ENCODE data around the gene MACF1. TPM values are rescaled to one million over a fixed set of nuclear protein-coding genes. Genes with fewer than 3 reads are reported as not detected.
"Not testable (repeated sequence)": the region's sequence is repeated elsewhere in the genome, so short reads cannot be mapped to it uniquely, and the experiment has no call there.

Gene MACF1
- total RNA-seq, 1 experiment from 2014 or later = 190 TPM

- no peak overlapping the region for H2AK5ac ChIP-seq (ENCODE audit: insufficient read length, low read length)
- peaks cover 3% of the 10 kb centered on the region; the same call in 1 of the 2 replicates for H3K4me1 ChIP-seq (ENCODE audit: insufficient read depth, low read length)
- WGBS (ENCODE audit: extremely low coverage, insufficient read length, low lambda C conversion rate) = no CpG with 5 or more reads among the region's 14 CpGs
- Mint-ChIP-seq H3K36me3 (ENCODE audit: insufficient read depth in 1 of 3, low read depth in 3 of 3) (no peaks in the 10 kb centered on the region), H3K4me3 (no peak overlapping the region), H3K27ac (no peak overlapping the region), H3K27me3 (ENCODE audit: low read depth) (peaks cover 59% of the 10 kb centered on the region), H3K9me3 (no peaks in the 10 kb centered on the region; a peak in 1 of 5 replicates), H3K4me1 (peaks cover 9 to 12% of the 10 kb centered on the region in 2 experiments)
- TF ChIP-seq, protein P1, sequence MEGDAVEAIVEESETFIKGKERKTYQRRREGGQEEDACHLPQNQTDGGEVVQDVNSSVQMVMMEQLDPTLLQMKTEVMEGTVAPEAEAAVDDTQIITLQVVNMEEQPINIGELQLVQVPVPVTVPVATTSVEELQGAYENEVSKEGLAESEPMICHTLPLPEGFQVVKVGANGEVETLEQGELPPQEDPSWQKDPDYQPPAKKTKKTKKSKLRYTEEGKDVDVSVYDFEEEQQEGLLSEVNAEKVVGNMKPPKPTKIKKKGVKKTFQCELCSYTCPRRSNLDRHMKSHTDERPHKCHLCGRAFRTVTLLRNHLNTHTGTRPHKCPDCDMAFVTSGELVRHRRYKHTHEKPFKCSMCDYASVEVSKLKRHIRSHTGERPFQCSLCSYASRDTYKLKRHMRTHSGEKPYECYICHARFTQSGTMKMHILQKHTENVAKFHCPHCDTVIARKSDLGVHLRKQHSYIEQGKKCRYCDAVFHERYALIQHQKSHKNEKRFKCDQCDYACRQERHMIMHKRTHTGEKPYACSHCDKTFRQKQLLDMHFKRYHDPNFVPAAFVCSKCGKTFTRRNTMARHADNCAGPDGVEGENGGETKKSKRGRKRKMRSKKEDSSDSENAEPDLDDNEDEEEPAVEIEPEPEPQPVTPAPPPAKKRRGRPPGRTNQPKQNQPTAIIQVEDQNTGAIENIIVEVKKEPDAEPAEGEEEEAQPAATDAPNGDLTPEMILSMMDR (conservative IDR thresholded peaks at IDR 0.05) = no peak
- no peak overlapping the region for H3K56ac ChIP-seq (ENCODE audit: insufficient read length, low read depth, low read length)
- no peaks in the 10 kb centered on the region for H3K79me1 ChIP-seq (ENCODE audit: insufficient read depth, low read depth, low read length, poor library complexity, severe bottlenecking)
- no peak overlapping the region for H2BK5ac ChIP-seq (ENCODE audit: insufficient read length, low read length)
- no peak overlapping the region for H2BK120ac ChIP-seq (ENCODE audit: low read depth, low read length, poor library complexity, severe bottlenecking)
- H3K9ac ChIP-seq (ENCODE audit: extremely low read depth, insufficient read length, low read length) = no peak overlapping the region
- H3K18ac ChIP-seq (ENCODE audit: insufficient read length, low read depth, low read length) = no peak overlapping the region
- H3K9me3 ChIP-seq (ENCODE audit: control insufficient read depth, low read depth, low read length) = no peaks in the 10 kb centered on the region
- no peak overlapping the region for H3K4ac ChIP-seq (ENCODE audit: low read depth, low read length)
- peaks cover 12% of the 10 kb centered on the region for H3K23me2 ChIP-seq (ENCODE audit: insufficient read length, low read depth, low read length, poor library complexity, severe bottlenecking)
- H3K23ac ChIP-seq (ENCODE audit: insufficient read length, low read depth, low read length) = no peak overlapping the region
- H3K27ac ChIP-seq (ENCODE audit: insufficient read length, low read depth, low read length) = no peak overlapping the region
- no peak overlapping the region for H2BK12ac ChIP-seq (ENCODE audit: insufficient read length, low read depth, low read length)
- no peak overlapping the region for H2BK20ac ChIP-seq (ENCODE audit: low read depth, low read length, poor library complexity, severe bottlenecking)
- no peak overlapping the region for H3T11ph ChIP-seq (ENCODE audit: low read length)
- H4K5ac ChIP-seq (ENCODE audit: insufficient read length, low read depth, low read length) = no peak overlapping the region
- H4K91ac ChIP-seq (ENCODE audit: insufficient read length, low read depth, low read length) = no peak overlapping the region
- no peaks in the 10 kb centered on the region for H4K20me1 ChIP-seq (ENCODE audit: control insufficient read depth, insufficient read depth, insufficient read length)
- H4K8ac ChIP-seq (replicated peaks; ENCODE audit: insufficient read length, low read depth, low read length) = no peak overlapping the region
- peaks cover 24% of the 10 kb centered on the region; the same call in 1 of the 2 replicates for H3K27me3 ChIP-seq (ENCODE audit: insufficient read depth, low read length)
- no peak overlapping the region for H2BK15ac ChIP-seq (ENCODE audit: low read depth, low read length)
- H3K14ac ChIP-seq (ENCODE audit: insufficient read depth, low read length) = no peak overlapping the region
- no peaks in the 10 kb centered on the region for H3K79me2 ChIP-seq (ENCODE audit: insufficient read depth, low read length)
- DNase-seq = no peak
- no peak overlapping the region for H2AFZ ChIP-seq (ENCODE audit: low read length)
- H3K4me2 ChIP-seq (ENCODE audit: insufficient read depth, insufficient read length, low read length) = no peak overlapping the region
Measured at GRCh38 chr1:39494671-39495410, 290.3 kb downstream of the MACF1 start.

- not testable (repeated sequence) for H3K4me1 ChIP-seq (ENCODE audit: insufficient read depth, low read length); H3K23me2 ChIP-seq (ENCODE audit: insufficient read length, low read depth, low read length, poor library complexity, severe bottlenecking); H3K27ac Mint-ChIP-seq; H4K20me1 ChIP-seq (ENCODE audit: control insufficient read depth, insufficient read depth, insufficient read length); H3K9me3 Mint-ChIP-seq; H3K56ac ChIP-seq (ENCODE audit: insufficient read length, low read depth, low read length); H3K14ac ChIP-seq (ENCODE audit: insufficient read depth, low read length); H3K9me3 ChIP-seq (ENCODE audit: control insufficient read depth, low read depth, low read length); H3K79me2 ChIP-seq (ENCODE audit: insufficient read depth, low read length); H3K18ac ChIP-seq (ENCODE audit: insufficient read length, low read depth, low read length); H2AK5ac ChIP-seq (ENCODE audit: insufficient read length, low read length); H3K9ac ChIP-seq (ENCODE audit: extremely low read depth, insufficient read length, low read length); DNase-seq; H3T11ph ChIP-seq (ENCODE audit: low read length); H3K4me2 ChIP-seq (ENCODE audit: insufficient read depth, insufficient read length, low read length); H3K27ac ChIP-seq (ENCODE audit: insufficient read length, low read depth, low read length); H3K4me1 Mint-ChIP-seq; H2BK15ac ChIP-seq (ENCODE audit: low read depth, low read length); H3K4ac ChIP-seq (ENCODE audit: low read depth, low read length); H3K23ac ChIP-seq (ENCODE audit: insufficient read length, low read depth, low read length); H3K79me1 ChIP-seq (ENCODE audit: insufficient read depth, low read depth, low read length, poor library complexity, severe bottlenecking); H2BK5ac ChIP-seq (ENCODE audit: insufficient read length, low read length); H3K4me3 Mint-ChIP-seq; H2BK20ac ChIP-seq (ENCODE audit: low read depth, low read length, poor library complexity, severe bottlenecking); H2BK120ac ChIP-seq (ENCODE audit: low read depth, low read length, poor library complexity, severe bottlenecking); H4K91ac ChIP-seq (ENCODE audit: insufficient read length, low read depth, low read length); H2BK12ac ChIP-seq (ENCODE audit: insufficient read length, low read depth, low read length); H3K36me3 Mint-ChIP-seq (ENCODE audit: insufficient read depth in 1 of 3, low read depth in 3 of 3); H4K5ac ChIP-seq (ENCODE audit: insufficient read length, low read depth, low read length); H4K8ac ChIP-seq (replicated peaks; ENCODE audit: insufficient read length, low read depth, low read length); H2AFZ ChIP-seq (ENCODE audit: low read length)
- peaks cover 17% of the 10 kb centered on the region; the same call in 1 of the 2 replicates for H3K27me3 ChIP-seq (ENCODE audit: insufficient read depth, low read length)
- no CpG with 5 or more reads among the region's 5 CpGs for WGBS (ENCODE audit: extremely low coverage, insufficient read length, low lambda C conversion rate)
- H3K27me3 Mint-ChIP-seq (ENCODE audit: low read depth) = peaks cover 58% of the 10 kb centered on the region
Measured at GRCh38 chr1:39496520-39496919, 292.0 kb downstream of the MACF1 start.
